ENCODE results near the gene SPINT3. TPM values are rescaled to one million over a fixed set of nuclear protein-coding genes. Genes with fewer than 3 reads are reported as not detected.

Gene SPINT3
- total RNA-seq, 1 experiment from 2014 or later, result not detected

DNA sequence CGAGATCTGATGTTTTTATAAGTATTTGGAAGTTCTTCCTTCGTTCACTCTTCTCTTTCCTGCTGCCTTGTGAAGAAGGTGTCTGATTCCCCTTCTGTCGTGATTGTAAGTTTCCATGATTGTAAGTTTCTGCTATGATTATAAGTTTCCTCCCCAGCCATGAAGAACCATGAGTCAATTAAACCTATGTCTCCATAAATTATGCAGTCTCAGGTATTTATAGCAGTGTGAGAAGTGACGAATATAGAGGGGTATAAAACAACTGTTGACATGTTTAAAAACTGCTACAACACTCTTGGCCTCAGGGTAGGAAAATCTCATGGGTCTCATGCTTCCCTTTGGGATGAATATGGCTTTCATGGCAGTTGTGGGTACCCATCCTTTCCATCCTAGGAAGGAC lies 51.7 kb downstream of the SPINT3 start:
- DNase-seq (ENCODE audit: low spot score) (no peak), ATAC-seq (no peak)
- H3K27me3 Mint-ChIP-seq (ENCODE audit: low read depth), result peaks cover 4% of the 10 kb centered on the region; the same call in 1 of the 2 replicates
- TF ChIP-seq, protein P1, sequence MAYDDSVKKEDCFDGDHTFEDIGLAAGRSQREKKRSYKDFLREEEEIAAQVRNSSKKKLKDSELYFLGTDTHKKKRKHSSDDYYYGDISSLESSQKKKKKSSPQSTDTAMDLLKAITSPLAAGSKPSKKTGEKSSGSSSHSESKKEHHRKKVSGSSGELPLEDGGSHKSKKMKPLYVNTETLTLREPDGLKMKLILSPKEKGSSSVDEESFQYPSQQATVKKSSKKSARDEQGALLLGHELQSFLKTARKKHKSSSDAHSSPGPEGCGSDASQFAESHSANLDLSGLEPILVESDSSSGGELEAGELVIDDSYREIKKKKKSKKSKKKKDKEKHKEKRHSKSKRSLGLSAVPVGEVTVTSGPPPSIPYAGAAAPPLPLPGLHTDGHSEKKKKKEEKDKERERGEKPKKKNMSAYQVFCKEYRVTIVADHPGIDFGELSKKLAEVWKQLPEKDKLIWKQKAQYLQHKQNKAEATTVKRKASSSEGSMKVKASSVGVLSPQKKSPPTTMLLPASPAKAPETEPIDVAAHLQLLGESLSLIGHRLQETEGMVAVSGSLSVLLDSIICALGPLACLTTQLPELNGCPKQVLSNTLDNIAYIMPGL (CRISPR knock-in tag; IDR thresholded peaks at IDR 0.05), result no peak
- H3K4me3 Mint-ChIP-seq, result no peak overlapping the region
- H3K36me3 Mint-ChIP-seq, result no peaks in the 10 kb centered on the region
- no peaks in the 10 kb centered on the region for H3K9me3 Mint-ChIP-seq
- POLR2A ChIA-PET, result no interaction called here
- CTCF ChIA-PET, result interaction anchor here (0.7 to 3.7 kb wide), 13 partner anchors 10 to 307 kb away, joined by 3 to 25 read pairs (median 5); partner anchors contain the start of gene SYS1
- no peak overlapping the region for H3K27ac Mint-ChIP-seq
- H3K4me1 Mint-ChIP-seq, result peaks cover 25% of the 10 kb centered on the region

DNA sequence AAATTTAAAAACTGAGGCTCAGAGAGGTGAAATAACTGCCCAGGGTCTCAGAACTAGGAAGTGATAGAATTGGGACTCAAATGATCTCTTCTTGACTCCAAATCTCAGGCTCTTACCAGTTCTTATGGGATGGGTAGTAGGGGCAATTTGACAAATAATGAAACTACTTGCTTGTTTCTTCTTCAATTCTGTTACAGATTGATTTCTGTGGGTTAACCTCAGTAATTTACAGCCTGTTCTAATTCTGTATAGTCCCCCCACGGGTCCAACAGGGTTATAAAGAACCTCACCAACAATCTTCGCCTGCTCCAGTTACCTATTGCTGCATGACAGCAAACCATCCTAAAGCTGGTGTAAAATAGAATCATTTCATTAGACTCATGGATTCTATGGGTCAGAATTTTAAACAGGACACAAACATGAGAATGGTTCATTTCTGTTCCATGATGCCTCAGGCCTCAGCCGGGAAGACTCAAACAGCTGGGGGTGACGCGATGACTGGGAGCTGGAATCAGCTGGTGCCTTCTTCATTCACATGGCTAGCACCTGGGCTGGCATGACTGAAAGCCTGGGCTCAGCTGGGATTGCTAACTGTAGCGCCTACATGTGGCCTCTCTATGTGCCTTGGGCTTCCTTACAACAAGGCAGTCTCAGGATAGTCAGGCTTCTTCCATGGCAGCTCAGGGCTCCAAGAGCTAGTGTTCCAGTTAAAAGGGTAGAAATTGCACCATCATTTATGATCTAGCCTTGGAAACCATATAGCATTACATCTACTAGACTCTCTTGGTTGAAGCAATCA lies 52.5 kb downstream of the SPINT3 start:
- Mint-ChIP-seq H3K4me3 (no peak overlapping the region), H3K9me3 (no peaks in the 10 kb centered on the region), H3K4me1 (peaks cover 17% of the 10 kb centered on the region), H3K27ac (no peak overlapping the region), H3K36me3 (no peaks in the 10 kb centered on the region), H3K27me3 (ENCODE audit: low read depth) (no peaks in the 10 kb centered on the region)
- ChIA-PET POLR2A (no interaction called here), CTCF (interaction anchor here (0.7 to 3.7 kb wide), 13 partner anchors 10 to 308 kb away, joined by 3 to 25 read pairs (median 5); partner anchors contain the start of gene SYS1)
- DNase-seq (ENCODE audit: low spot score), result no peak
- ATAC-seq, result peak; percentile 70
- TF ChIP-seq, protein P2, sequence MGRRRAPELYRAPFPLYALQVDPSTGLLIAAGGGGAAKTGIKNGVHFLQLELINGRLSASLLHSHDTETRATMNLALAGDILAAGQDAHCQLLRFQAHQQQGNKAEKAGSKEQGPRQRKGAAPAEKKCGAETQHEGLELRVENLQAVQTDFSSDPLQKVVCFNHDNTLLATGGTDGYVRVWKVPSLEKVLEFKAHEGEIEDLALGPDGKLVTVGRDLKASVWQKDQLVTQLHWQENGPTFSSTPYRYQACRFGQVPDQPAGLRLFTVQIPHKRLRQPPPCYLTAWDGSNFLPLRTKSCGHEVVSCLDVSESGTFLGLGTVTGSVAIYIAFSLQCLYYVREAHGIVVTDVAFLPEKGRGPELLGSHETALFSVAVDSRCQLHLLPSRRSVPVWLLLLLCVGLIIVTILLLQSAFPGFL (CRISPR knock-in tag; IDR thresholded peaks at IDR 0.05; ENCODE audit: borderline replicate concordance), result no peak
- TF ChIP-seq RELA (CRISPR knock-in tag; IDR thresholded peaks at IDR 0.05; ENCODE audit: borderline replicate concordance) (no peak), SMAD3 (CRISPR knock-in tag; IDR thresholded peaks at IDR 0.05; ENCODE audit: borderline replicate concordance) (no peak)
- TF ChIP-seq, protein P3, sequence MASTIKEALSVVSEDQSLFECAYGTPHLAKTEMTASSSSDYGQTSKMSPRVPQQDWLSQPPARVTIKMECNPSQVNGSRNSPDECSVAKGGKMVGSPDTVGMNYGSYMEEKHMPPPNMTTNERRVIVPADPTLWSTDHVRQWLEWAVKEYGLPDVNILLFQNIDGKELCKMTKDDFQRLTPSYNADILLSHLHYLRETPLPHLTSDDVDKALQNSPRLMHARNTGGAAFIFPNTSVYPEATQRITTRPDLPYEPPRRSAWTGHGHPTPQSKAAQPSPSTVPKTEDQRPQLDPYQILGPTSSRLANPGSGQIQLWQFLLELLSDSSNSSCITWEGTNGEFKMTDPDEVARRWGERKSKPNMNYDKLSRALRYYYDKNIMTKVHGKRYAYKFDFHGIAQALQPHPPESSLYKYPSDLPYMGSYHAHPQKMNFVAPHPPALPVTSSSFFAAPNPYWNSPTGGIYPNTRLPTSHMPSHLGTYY (CRISPR knock-in tag; IDR thresholded peaks at IDR 0.05), result no peak

Other genes with a start within 250 kb of the SPINT3 start
- gene RBPJL, start 208.8 kb downstream of the SPINT3 start, total RNA-seq (2021), result 0.78 to 0.85 TPM (median 0.80 TPM) in 3 replicates
- gene MATN4, start 207.3 kb downstream of the SPINT3 start, total RNA-seq (2021), result 1.9 to 2.5 TPM (median 2.2 TPM) in 3 replicates
- gene SDC4, start 167.2 kb downstream of the SPINT3 start, total RNA-seq (2021), result 64.0 to 69.6 TPM (median 69.5 TPM) in 3 replicates
- 15.4 to 20.1 TPM (median 16.4 TPM) in 3 replicates for gene SYS1, start 152.5 kb downstream of the SPINT3 start, total RNA-seq (2021)
- gene TP53TG5, start 137.3 kb downstream of the SPINT3 start, total RNA-seq (2021), result 0.37 to 0.85 TPM in 2 of 3 replicates, not detected in the other
- 58.7 to 65.8 TPM (median 61.1 TPM) in 3 replicates for gene DBNDD2, start 107.3 kb downstream of the SPINT3 start, total RNA-seq (2021)
- 63.7 to 67.7 TPM (median 67.7 TPM) in 3 replicates for gene PIGT, start 99.5 kb downstream of the SPINT3 start, total RNA-seq (2021)
- gene WFDC2, start 45.9 kb downstream of the SPINT3 start, total RNA-seq (2021), result 76.4 to 114 TPM (median 99.4 TPM) in 3 replicates
- gene WFDC6, start 23.9 kb upstream of the SPINT3 start, total RNA-seq (2021), result not detected in 3 replicates
- gene EPPIN, start 31.8 kb upstream of the SPINT3 start, total RNA-seq (2021), result 0.16 to 0.26 TPM (median 0.23 TPM) in 3 replicates
- not detected in 3 replicates for gene WFDC8, start 63.7 kb upstream of the SPINT3 start, total RNA-seq (2021)
- 0.37 TPM in 1 of 3 replicates, not detected in the others for gene WFDC10A, start 114.1 kb upstream of the SPINT3 start, total RNA-seq (2021)
- not detected in 3 replicates for gene WFDC9, start 115.7 kb upstream of the SPINT3 start, total RNA-seq (2021)
- not detected in 3 replicates for gene WFDC11, start 154.6 kb upstream of the SPINT3 start, total RNA-seq (2021)
- gene WFDC13, start 186.4 kb upstream of the SPINT3 start, total RNA-seq (2021), result not detected in 3 replicates
- 0.42 to 0.62 TPM (median 0.53 TPM) in 3 replicates for gene WFDC10B, start 189.4 kb upstream of the SPINT3 start, total RNA-seq (2021)
- not detected in 3 replicates for gene SPINT4, start 206.7 kb upstream of the SPINT3 start, total RNA-seq (2021)

Data from WTC11 (cell line).